Activated CD8-positive, alpha-beta memory T cell treated with anti-CD3 and anti-CD28 coated beads for 48 hours (primary cell): ENCODE data around the gene TEX22.

ENCODE experiments used
- DNase-seq, 3 experiments: peaks; one replicate each; pipeline ENCODE4 v3.0.0-alpha.2; 2020; ENCODE audit warnings: low read depth in 2 of 3, low spot score in 2 of 3

Gene TEX22

DNA sequence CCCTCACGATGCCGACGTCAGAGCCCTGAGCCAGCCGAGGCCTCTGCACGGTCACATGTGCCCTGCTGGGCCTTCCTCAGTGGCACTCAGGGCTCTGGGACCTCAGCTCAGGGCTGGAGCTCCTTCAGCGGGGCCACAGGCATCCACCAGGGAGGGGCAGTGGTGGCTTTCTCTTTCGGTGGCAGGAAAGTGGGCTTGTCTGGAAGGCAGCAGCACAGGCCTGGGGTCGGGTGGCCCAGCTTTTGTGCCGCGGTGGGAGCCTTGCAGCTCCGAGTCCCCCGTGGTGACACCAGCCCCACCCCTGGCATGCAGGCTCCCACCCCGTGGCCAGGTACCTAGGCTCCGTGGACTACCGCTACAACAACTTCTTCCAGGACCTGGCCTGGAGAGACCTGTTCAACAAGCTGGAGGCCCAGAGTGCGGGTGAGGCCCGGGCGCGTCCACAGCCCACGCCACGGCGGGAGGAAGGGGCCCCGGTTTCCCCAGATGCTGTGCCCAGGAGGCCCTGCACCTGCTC is 14.2 kb upstream of the TEX22 start:
- DNase-seq, result no peak

DNA sequence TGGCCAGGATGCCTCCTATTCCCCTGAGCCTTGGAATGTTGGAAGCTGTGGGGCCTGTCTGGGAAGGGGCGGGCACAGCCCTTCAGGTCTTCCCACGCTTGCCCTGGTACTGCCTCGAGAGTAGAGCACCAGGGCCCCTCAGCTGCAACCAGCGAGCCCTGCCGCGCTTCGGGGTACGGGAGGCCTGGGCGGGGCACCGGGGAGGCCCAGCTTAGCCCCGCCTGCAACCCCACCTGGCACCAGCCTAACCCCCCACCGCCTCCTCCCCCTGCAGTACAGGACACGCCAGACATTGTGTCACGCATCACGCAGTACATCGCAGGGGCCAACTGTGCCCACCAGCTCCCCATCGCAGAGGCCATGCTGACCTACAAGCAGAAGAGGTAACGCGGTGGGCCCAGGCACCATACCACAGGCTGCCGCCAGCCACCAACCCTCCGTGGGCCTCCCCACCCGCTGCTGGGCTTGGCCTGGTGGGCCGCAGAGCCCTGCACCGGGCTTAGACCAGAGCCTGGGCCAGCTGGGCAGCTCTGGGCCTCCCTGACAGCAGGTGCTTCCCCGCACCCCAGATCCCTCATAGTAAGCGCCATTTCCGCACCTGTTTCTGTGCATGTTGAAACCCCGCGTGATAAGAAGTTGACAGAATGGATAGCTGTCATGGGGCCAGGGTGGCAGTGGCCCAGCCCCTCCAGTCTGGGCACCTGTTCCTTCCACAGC is 13.6 kb upstream of the TEX22 start:
- DNase-seq, result no peak

- no peak for DNase-seq
These were observed 13.1 kb upstream of the TEX22 start for GRCh38 chr14:105385322-105385637.

GRCh38 chr14:105385698-105386365 is 12.5 kb upstream of the TEX22 start:
- no peak for DNase-seq

DNA sequence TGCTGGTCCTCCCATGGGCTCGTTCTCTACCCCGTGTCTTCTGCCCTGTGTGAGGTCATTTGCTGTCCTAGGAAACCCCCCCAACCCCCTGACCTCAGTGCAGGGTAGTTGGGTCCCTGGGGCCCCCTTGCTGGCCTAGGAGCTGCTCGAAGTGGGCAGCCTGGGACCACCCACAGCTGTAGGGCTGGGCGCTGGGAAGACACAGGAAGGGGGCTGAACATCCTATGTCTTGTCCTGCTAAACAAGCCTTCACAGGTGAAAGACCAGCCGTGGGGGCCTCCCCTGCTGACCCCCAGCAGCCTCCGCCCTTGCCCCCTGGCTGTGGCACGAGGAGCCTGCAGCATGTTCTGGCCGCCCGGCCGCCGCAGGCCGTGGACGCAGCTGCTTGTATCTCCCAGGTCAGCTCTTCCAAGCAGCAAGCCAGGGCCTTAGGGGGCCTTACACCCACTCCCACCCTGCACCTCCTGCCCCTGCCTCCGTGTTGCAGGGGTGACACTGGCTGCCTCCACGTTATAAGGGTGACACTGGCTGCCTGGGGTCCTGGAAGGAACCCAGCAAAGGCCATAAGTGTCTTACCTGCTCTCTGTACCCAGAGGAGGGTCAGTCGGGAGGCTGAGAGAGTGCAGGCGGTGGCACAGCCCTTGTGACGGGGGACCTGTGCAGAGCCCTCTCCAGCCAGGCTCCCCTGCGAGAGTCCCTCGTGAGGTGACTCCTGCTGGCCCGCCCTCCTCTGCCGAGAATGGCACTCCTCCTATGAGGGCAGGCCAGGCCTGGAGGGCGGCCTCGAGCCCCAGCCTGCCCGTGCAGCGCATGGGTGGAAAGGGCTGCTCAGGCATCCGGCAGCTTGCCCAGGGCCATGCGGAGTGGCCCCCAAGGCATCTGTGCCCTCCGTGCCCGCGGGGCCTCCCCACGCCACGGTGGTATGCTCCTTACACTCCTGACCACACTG is 11.5 kb upstream of the TEX22 start:
- no peak for DNase-seq

DNA sequence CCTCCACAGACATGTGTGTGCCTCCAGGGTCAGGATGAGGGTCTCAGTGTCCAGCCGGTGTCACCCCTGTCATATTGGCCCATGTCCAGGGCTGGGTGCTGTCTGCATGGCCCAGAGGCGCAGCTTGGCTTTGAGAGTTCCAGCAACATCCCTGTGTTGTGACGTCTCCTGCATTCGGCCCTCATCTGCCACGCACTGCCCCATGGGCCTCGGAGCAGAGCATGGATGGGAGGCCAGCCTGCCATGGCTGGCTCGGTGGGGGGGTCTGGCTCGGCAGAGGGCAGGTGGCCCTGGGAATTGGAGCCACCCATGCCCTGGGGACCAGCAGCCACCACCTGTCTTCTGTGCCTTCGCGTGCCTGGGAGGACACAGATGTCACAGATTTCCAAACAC is 10.8 kb upstream of the TEX22 start:
- DNase-seq, result no peak

- DNase-seq, result no peak
These were observed 10.0 kb upstream of the TEX22 start for GRCh38 chr14:105388110-105388951.

DNA sequence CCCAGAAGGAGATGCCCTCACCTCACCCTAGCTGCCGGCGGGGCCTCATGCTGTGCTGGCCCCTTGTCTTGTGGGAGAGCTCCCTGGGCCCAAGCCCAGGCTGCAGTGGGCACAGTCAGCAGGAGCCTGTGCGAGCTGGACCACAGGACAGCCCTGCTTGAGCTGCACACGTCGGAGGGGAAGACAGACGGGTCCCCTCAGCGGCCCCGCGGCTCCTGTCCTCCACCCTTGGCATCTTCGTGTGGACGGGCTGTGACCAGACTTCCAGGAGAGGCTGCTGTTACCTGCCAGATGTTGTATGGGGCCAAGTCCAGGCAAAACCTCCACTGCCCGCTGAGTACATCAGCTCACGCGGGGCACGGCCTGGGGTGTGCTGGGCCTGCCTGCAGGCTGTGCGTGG is 9.4 kb upstream of the TEX22 start:
- DNase-seq, result no peak

DNA sequence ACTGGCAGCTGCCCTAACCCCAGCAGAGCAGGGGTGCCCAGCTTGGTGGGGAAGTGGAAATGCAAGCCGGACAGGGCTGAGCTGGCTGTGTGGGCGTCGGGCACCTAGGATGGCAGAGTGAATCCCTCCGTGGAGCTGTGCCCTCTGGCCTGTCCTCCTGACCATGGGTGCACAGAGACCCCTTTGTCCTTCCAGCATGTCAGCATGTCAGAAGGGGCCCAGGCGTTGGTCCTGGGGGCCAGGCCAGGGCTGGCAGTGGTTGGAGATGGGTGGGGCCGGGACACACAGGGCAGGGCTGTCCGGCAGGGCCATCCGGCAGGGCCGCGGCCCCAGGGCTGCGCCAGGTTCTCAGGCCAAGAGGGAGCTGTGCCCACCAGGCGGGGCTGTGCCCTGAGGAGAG is 8.8 kb upstream of the TEX22 start:
- no peak for DNase-seq

- no peak for DNase-seq
These were observed 8.1 kb upstream of the TEX22 start for GRCh38 chr14:105389976-105390848.

- no peak for DNase-seq
These were observed 7.4 kb upstream of the TEX22 start for GRCh38 chr14:105390849-105391500.

- DNase-seq, result no peak
These were observed 6.8 kb upstream of the TEX22 start for GRCh38 chr14:105391541-105391940.

- no peak for DNase-seq
These were observed 5.9 kb upstream of the TEX22 start for GRCh38 chr14:105392131-105393090.

- DNase-seq, result no peak
These were observed 5.2 kb upstream of the TEX22 start for GRCh38 chr14:105393151-105393550.

DNA sequence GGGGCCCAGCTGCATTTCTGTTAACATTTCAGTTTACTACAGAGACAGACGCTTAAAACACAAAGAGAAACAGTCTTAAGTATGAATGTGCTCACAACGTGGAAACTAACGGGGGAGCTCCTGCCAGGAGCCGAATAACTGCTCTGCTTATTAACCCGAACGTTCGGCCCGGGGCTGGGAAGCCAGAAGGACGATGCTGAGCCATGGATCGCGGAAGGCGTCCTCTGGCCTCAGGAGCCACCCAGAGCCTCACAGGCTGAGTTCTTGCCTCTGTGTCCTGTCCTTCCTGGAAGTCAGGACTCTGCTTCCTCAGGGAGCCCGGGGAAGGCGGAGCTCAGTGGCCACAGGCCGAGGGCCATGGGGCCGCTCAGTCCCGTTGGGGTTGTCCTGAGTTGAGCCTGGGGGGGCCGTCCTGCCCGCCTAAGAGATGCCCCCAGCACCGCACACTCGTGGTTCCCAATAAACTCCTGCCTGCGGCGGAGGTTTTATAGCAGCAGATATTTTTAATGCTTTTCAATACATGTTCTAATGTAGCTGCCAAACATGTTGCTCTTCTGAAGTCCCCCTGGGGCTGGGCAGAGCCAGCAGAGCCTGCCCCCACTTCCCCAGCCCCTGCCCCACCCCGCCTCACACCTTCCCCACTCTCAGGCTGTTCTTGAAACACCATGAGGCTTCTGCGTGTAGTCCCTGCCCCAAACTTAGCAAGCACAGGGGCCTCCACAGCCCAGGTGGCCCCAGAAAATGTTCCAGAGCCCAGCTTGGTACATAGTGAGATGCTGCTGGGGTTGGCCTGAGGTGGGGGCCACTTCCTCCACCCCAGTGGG is 3.4 kb upstream of the TEX22 start:
- DNase-seq, result no peak

DNA sequence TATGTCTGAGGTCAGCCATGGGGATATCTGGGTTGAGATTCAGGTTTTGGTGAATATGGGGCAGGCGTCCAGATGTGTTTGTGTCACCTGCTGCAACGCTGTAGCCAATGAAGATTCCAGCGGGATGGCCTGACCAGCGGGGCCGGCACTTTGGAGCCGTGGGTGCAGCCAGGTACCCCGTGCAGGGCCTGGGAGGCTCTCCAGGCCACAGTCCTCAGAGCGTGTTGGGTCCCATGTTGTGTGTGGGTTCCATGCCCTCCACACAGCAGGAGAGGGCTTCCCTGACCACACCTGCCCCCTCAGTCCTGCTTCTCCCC is 2.8 kb upstream of the TEX22 start:
- no peak for DNase-seq

DNA sequence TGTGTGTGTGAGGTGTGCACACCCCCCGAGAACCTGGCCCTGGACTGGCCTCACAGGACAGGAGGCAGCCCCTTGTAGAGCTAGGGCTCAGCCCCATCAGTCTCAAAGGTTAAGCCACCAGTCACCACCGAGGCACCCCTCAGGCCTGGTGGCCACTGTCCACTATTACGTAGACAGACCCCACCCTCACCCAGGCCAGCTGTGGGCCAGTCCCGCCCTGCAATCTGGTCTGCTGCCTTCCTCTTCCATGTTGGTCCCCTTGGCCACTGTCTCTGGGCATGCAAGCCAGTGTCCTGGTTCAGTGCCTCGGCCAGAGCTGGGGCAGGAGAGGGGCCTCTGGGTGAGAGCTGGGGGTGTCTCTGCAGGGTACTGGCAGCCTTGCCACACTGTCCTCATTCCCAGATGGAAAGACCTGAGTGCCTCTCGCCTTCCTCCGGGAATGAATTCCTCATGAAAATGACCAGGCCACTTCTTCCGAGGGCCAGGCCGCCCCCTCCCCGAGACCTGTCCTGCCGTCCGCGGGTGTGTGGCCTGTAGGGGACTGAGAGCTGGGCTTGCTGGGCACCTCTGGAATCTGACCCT is 897 bp upstream of the TEX22 start:
- no peak for DNase-seq
